GM10266 (cell line): ENCODE results near the gene CLEC19A.
A peak's percentile ranks its signal among the peaks of the same experiment; 100 is the strongest.

Source experiments
- DNase-seq: peaks from one replicate; pipeline ENCODE4 v3.0.0; 2012; ENCODE audit errors: extremely low spot score
- CTCF ChIP-seq: IDR thresholded peaks from 2 replicates; pipeline ENCODE4 v1.5.1; 2012; ENCODE audit warnings: mild to moderate bottlenecking, low read depth; ENCODE audit not compliant: control insufficient read depth, insufficient read depth; ENCODE audit errors: missing control alignments

CLEC19A gene

DNA sequence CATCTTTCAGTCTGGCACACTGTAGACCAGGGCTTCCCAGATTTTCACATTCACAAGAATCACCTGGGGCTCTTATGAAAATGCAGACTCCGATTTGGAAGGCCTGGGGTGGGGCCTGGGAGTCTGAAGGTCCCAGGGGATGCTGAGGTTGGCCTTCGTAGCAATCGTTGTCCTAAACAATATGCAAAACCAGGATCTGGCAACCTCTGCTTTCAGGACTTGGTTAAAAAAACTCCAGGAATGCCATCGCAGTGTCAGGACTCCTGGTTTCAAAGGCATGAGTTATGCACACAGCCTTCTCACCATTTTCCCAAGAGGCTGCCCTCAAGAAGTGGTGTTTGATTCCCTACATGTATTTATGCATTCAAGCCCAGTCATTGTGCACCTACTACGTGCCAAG lies 6.7 kb downstream of the CLEC19A start:
- DNase-seq: no peak
- TF ChIP-seq CTCF: no peak

DNA sequence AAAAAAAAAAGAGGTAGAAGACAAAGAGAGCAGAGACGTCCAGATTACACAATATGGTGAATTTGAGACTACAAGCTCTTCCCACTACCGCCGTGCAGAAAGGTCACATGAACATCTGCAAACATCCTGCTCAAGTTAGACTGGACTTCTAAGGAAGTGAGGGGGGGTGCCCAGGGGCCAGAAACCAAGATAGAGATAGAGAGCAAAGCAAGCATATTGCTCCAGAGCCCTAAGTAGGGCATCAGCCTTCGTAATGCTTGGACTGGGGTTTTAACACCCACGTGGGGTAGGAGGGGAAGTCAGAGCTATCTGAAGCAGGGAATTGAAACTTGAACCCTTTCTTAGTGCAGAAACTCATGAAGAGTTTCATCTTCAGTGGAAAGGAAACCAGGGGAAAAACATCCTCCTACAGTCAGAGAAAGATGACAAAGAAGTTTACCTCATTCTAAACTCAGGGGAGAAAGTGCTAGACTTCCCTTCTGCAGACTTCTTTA lies 8.7 kb downstream of the CLEC19A start:
- TF ChIP-seq CTCF: no peak
- peak; percentile 66 for DNase-seq

- TF ChIP-seq CTCF: no peak
- DNase-seq: no peak
These were observed 9.9 kb downstream of the CLEC19A start for GRCh38 chr16:19295393-19295792.

- no peak for DNase-seq
- no peak for TF ChIP-seq CTCF
These were observed 11.9 kb downstream of the CLEC19A start for GRCh38 chr16:19297454-19297853.

DNA sequence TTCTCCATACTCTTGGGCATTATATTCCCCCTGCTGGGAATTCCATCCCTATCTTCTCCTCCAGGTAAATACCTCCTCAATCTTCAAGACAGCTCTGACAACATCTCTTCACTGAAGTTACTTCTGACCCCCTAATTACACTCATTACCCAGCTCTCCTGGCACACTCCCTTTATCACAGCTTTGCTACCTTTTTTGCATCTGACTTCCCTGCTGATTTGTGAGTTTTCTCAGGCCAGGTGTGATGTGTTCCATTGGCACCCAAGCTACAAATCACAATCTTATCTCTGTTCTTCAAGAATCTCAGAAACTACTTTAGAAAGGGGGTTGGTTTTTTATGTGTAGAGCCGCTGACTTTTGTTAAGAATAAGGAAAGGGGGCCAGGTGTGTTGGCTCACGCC lies 14.0 kb downstream of the CLEC19A start:
- no peak for DNase-seq
- no peak for TF ChIP-seq CTCF

DNA sequence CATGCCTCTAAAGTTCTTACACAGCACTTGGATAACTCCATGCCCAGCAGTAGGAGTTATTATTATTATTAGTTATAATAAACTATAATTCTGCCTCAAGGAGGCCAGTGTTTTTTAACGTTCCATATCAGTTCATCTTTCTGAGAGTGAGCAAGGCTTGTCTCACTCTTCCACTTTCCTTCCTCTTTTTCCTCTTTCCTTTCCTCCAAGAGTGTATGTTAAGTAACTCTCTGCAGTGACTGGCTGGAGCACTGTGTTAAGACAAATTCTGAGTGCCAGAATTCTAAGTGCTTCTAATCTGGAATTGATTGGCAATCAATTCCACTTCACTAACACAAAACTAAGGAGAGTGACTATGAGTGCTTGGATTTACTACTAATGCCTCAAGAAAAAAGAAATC lies 16.4 kb downstream of the CLEC19A start:
- no peak for DNase-seq
- no peak for TF ChIP-seq CTCF

DNA sequence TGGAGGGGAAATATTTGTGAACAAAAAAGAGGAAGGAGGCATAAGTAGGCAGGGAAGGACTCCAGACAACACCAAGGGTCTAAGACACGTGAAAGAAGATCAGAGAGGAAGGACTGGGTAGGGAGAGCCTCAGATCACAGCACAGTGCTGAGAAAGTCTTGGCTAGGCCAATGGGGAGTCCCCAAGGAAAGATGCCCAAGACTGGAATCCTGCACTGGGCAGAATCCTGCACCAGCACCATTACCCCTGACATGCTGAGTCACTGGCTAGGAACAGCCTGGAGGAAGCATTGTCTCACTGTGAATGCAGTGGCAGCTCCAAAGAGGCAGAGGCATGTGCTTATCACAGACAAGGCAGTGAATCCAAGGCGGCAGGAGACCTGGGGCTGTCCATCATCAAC lies 19.2 kb downstream of the CLEC19A start:
- DNase-seq: no peak
- TF ChIP-seq CTCF: no peak

DNA sequence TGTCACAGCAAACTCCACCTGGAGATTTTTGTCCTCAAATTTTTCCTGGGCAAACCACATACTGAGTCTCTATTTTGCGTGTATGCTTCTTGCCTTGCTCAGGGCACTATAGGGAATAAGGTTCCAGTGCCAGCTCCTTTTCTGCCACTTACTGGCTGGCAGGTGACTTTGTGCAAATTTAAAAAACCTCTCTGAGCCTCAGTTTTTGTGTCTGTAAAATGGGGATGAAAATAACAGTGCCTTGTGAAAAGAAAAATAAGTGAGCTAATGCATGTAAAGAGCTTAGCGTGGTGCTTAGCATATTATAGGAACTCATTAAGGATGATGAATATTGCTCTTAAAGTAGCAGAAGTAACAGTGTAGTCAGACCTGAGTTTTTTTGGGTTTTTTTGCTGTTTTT lies 19.9 kb downstream of the CLEC19A start:
- TF ChIP-seq CTCF: no peak
- no peak for DNase-seq
